HepG2 (cell line): ENCODE results near the gene CCDC57. TPM values are rescaled to one million over a fixed set of nuclear protein-coding genes. Genes with fewer than 3 reads are reported as not detected.

Source experiments
- AGO1 ChIP-seq: fragments of 200-400 bp; formaldehyde crosslinking; IDR thresholded peaks from 2 replicates; pipeline ENCODE4 v1.6.1; 2017; ENCODE audit warnings: mild to moderate bottlenecking, low read depth, low read length, moderate library complexity; ENCODE audit not compliant: poor library complexity, severe bottlenecking
- AGO2 ChIP-seq: fragments of 200-400 bp; formaldehyde crosslinking; optimal IDR thresholded peaks from 2 replicates; pipeline ENCODE3; 2017; ENCODE audit warnings: mild to moderate bottlenecking, low read depth, low read length, moderate library complexity
- CCAR2 ChIP-seq: fragments of 200-400 bp; formaldehyde crosslinking; optimal IDR thresholded peaks from 2 replicates; pipeline ENCODE3; 2018; ENCODE audit warnings: low read depth, mild to moderate bottlenecking, low read length, moderate library complexity
- HIVEP1 ChIP-seq: sonication (generic); formaldehyde crosslinking; IDR thresholded peaks from 2 replicates; pipeline ENCODE4 v1.4.0; 2020; ENCODE audit warnings: mild to moderate bottlenecking, missing genetic modification reagents
- HMGXB4 ChIP-seq, 2 experiments: sonication (generic) in 1 of 2; formaldehyde crosslinking in 1 of 2; IDR thresholded peaks; 2 replicates each; pipeline versions ENCODE4 v1.4.0 to v1.6.1; 2018 to 2020; ENCODE audit warnings: missing genetic modification reagents in 2 of 2, borderline replicate concordance in 1 of 2, low read depth in 1 of 2, mild to moderate bottlenecking in 1 of 2, missing biosample characterization in 1 of 2
- NFYB ChIP-seq: sonication (generic); formaldehyde crosslinking; IDR thresholded peaks from 2 replicates; pipeline ENCODE4 v1.4.0; 2020; ENCODE audit warnings: missing genetic modification reagents
- RAD51 ChIP-seq: fragments of 450-650 bp; IDR thresholded peaks from 2 replicates; pipeline ENCODE4 v1.6.1; 2016; ENCODE audit warnings: borderline replicate concordance
- ZFP91 ChIP-seq: sonication (generic); formaldehyde crosslinking; IDR thresholded peaks from 2 replicates; pipeline ENCODE4 v1.9.0; 2022; ENCODE audit warnings: missing genetic modification reagents, mild to moderate bottlenecking, borderline replicate concordance
- ZNF557 ChIP-seq: sonication (generic); formaldehyde crosslinking; IDR thresholded peaks from 2 replicates; pipeline ENCODE4 v1.4.0; 2020; ENCODE audit warnings: missing genetic modification reagents
- ZNF619 ChIP-seq: sonication (generic); formaldehyde crosslinking; IDR thresholded peaks from 2 replicates; pipeline ENCODE4 v1.4.0; 2020; ENCODE audit warnings: mild to moderate bottlenecking, missing genetic modification reagents
- ZNF776 ChIP-seq: sonication (generic); formaldehyde crosslinking; IDR thresholded peaks from 2 replicates; pipeline ENCODE4 v1.4.0; 2020; ENCODE audit warnings: mild to moderate bottlenecking, missing genetic modification reagents
- polyA plus RNA-seq, 8 experiments: library from polyadenylated mRNA; depleted of rRNA in 3 of 8; stranded (reverse) in 7 of 8; unstranded in 1 of 8; fragments of >200 nt; fragmentation: Illumina TruSeq in 4 of 8; extraction: Trizol in 4 of 8; gene quantifications; 2 replicates each; pipeline versions ENCODE4 v1.2.1 to v1.2.3, GENCODE V29; 2011 to 2016; ENCODE audit warnings: low read depth in 4 of 8, missing spikeins in 1 of 8, mixed read lengths in 1 of 8; ENCODE audit not compliant: insufficient read depth in 1 of 8
- total RNA-seq, 5 experiments: library from RNA; depleted of rRNA; stranded (reverse); fragments of >200 nt; fragmentation: Illumina TruSeq; extraction: Trizol; gene quantifications; 2 replicates each; pipeline ENCODE4 v1.2.3, GENCODE V29; 2016; ENCODE audit warnings: low read depth in 1 of 5
- TF ChIP-seq, protein P1 (sequence below): sonication (generic); formaldehyde crosslinking; IDR thresholded peaks from 2 replicates; pipeline ENCODE4 v1.5.1; 2020; ENCODE audit warnings: mild to moderate bottlenecking, moderate library complexity, missing genetic modification reagents
- TF ChIP-seq, protein P2 (sequence below): IDR thresholded peaks from 2 replicates; pipeline ENCODE4 v1.6.1; 2016; ENCODE audit warnings: missing genetic modification reagents, missing compliant biosample characterization
- TF ChIP-seq, protein P3 (sequence below): sonication (generic); formaldehyde crosslinking; IDR thresholded peaks from 2 replicates; pipeline ENCODE4 v1.4.0; 2020; ENCODE audit warnings: missing genetic modification reagents
- TF ChIP-seq, protein P4 (sequence below): sonication (generic); formaldehyde crosslinking; IDR thresholded peaks from 2 replicates; pipeline ENCODE4 v1.8.1; 2023; ENCODE audit warnings: missing genetic modification reagents, mild to moderate bottlenecking, borderline replicate concordance

Gene CCDC57
- total and polyA plus RNA-seq, 2 of the 13 experiments (the other 11 are each of a cell fraction or from before 2014, with no cell fraction given): 59.3 to 59.9 TPM

DNA sequence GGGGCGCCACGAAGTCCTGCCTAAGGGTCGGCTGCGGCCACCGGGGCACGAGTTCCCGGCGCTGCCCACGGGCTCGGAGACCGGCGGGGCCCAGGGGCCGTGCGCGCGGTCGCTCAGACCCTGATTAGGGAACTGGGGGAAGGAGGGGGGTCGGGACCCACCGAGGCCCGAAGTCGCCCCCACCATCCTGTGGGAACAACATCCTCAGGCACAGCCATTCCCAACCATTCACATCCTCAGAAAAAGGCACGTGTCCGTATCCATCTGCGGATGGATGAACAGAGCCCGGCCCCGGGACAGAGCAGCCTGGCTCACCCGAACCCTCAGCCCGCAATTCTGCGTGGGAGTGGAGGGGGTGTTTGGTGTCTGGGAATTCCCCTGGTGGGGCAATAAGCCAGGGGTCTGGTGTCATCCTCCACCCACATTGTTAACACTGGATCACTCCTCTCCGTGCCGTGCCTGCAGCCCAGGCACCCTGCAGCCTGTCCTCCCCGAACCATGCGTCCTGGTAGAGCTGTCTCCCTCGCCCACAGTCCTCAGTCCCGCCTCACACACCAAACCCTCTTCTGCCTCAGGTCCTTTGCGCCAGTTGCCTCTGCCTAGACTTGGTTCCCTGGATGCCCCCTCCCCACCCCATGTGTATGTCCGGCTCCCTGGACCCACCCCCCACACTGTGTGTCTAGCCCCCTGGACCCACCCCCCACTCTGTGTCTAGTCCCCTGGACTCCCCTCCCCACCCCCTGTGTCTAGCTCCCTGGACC is 789 bp upstream of the CCDC57 start (continued):
- TF ChIP-seq ZFP91 (CRISPR knock-in tag): 0 out of 2 replicates have a peak, but pooled peaks have one; percentile 1
- no peak for TF ChIP-seq CCAR2
- peak in 1 of 2 experiments; percentile 10; a peak in 1 of 4 replicates for TF ChIP-seq HMGXB4 (CRISPR knock-in tag; IDR thresholded peaks at IDR 0.05; ENCODE audit: borderline replicate concordance in 1 of 2, low read depth in 1 of 2)
- TF ChIP-seq, protein P1, sequence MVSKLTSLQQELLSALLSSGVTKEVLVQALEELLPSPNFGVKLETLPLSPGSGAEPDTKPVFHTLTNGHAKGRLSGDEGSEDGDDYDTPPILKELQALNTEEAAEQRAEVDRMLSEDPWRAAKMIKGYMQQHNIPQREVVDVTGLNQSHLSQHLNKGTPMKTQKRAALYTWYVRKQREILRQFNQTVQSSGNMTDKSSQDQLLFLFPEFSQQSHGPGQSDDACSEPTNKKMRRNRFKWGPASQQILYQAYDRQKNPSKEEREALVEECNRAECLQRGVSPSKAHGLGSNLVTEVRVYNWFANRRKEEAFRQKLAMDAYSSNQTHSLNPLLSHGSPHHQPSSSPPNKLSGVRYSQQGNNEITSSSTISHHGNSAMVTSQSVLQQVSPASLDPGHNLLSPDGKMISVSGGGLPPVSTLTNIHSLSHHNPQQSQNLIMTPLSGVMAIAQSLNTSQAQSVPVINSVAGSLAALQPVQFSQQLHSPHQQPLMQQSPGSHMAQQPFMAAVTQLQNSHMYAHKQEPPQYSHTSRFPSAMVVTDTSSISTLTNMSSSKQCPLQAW (CRISPR knock-in tag): peak; percentile 48; the same call in 1 of the 2 replicates
- TF ChIP-seq, protein P2, sequence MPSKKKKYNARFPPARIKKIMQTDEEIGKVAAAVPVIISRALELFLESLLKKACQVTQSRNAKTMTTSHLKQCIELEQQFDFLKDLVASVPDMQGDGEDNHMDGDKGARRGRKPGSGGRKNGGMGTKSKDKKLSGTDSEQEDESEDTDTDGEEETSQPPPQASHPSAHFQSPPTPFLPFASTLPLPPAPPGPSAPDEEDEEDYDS (CRISPR knock-in tag): 0 out of 2 replicates have a peak, but pooled peaks have one; percentile 27
- peak; percentile 53; the same call in 1 of the 2 replicates for TF ChIP-seq HIVEP1
- peak; percentile 63 for TF ChIP-seq AGO2
- TF ChIP-seq ZNF776 (CRISPR knock-in tag): 0 out of 2 replicates have a peak, but pooled peaks have one; percentile 19
- TF ChIP-seq, protein P3, sequence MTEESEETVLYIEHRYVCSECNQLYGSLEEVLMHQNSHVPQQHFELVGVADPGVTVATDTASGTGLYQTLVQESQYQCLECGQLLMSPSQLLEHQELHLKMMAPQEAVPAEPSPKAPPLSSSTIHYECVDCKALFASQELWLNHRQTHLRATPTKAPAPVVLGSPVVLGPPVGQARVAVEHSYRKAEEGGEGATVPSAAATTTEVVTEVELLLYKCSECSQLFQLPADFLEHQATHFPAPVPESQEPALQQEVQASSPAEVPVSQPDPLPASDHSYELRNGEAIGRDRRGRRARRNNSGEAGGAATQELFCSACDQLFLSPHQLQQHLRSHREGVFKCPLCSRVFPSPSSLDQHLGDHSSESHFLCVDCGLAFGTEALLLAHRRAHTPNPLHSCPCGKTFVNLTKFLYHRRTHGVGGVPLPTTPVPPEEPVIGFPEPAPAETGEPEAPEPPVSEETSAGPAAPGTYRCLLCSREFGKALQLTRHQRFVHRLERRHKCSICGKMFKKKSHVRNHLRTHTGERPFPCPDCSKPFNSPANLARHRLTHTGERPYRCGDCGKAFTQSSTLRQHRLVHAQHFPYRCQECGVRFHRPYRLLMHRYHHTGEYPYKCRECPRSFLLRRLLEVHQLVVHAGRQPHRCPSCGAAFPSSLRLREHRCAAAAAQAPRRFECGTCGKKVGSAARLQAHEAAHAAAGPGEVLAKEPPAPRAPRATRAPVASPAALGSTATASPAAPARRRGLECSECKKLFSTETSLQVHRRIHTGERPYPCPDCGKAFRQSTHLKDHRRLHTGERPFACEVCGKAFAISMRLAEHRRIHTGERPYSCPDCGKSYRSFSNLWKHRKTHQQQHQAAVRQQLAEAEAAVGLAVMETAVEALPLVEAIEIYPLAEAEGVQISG: peak; percentile 8; the same call in 1 of the 2 replicates
- TF ChIP-seq ZNF557 (CRISPR knock-in tag): 0 out of 2 replicates have a peak, but pooled peaks have one; percentile 39
- TF ChIP-seq NFYB (CRISPR knock-in tag): peak; percentile 59; the same call in 1 of the 2 replicates
- TF ChIP-seq AGO1: peak; percentile 12
- 0 out of 2 replicates have a peak, but pooled peaks have one; percentile 48 for TF ChIP-seq ZNF619 (CRISPR knock-in tag)
- TF ChIP-seq, protein P4, sequence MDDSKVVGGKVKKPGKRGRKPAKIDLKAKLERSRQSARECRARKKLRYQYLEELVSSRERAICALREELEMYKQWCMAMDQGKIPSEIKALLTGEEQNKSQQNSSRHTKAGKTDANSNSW (CRISPR knock-in tag): no peak
- peak; percentile 25; the same call in 1 of the 2 replicates for TF ChIP-seq RAD51
